ENCODE measurements around the gene KIAA0319L. TPM values are rescaled to one million over a fixed set of nuclear protein-coding genes. Genes with fewer than 3 reads are reported as not detected.
A peak's percentile ranks its signal among the peaks of the same experiment; 100 is the strongest.

The KIAA0319L gene
- total RNA-seq, 1 donor from 2014 or later: 76.1 TPM

DNA sequence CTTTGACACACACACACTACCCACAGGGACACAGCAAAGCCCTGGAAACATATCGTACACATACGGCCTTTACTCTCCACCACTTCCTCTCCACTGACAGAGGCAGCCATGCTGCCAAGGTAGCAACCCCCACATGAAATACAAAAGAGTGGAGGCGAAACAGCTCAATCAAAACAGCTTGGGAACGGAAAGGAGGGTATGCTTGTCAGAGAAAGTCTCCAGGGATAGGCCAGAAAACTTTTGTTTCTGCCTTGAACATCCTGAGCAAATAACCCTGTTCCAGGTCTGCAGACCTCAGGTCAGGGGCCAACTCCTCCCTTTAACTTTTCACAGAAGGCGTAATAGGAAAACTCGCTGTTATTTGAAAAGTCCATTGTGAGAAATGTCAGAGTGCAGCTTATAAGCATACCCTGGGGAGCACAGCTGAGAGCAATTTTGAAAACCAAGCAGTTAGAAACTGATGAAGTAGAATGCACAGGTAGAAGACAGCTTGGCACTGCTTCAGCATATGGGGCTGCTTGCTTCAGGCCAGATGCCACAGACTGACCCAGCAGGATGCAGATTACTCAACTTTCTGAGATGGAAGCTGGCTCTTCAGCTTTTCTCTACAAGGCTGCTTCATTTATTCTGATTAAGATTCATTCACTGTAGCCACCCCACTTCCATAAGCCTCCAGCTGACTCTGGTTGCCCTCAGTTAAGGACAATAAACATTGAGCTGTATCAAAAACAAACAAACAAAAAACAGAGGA, 18.0 kb downstream of the KIAA0319L start:
- peak; percentile 23 for DNase-seq (ENCODE audit: low spot score)

GRCh38 chr1:35537806-35538205, 19.4 kb downstream of the KIAA0319L start:
- DNase-seq (ENCODE audit: low spot score): peak; percentile 46

- no peak for DNase-seq (ENCODE audit: low spot score)
These were observed 20.5 kb downstream of the KIAA0319L start for GRCh38 chr1:35536556-35537162.

GRCh38 chr1:35535243-35535642, 22.0 kb downstream of the KIAA0319L start:
- no peak for DNase-seq (ENCODE audit: low spot score)

DNA sequence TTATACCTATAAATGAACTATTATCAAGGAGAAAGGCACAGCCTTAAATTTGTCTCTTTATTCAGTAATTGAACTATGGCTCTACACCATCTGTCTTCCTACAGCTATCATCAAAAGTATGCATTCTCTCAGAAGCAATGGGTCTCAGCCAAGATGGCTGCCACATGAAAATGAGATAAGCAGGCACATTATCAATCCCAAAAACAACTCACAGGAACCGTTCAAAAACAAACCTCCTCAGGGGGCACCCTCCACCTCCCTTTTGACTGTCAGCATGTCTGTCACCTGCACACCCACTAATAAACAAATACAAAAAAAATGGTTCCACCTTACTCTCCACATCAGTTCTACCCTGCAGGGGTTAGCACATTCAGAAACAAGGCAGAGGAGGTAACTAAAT, 23.6 kb downstream of the KIAA0319L start:
- no peak for DNase-seq (ENCODE audit: low spot score)

- no peak for DNase-seq (ENCODE audit: low spot score)
These were observed 24.5 kb downstream of the KIAA0319L start for GRCh38 chr1:35532497-35533223.

GRCh38 chr1:35531368-35531767, 25.8 kb downstream of the KIAA0319L start:
- no peak for DNase-seq (ENCODE audit: low spot score)

DNA sequence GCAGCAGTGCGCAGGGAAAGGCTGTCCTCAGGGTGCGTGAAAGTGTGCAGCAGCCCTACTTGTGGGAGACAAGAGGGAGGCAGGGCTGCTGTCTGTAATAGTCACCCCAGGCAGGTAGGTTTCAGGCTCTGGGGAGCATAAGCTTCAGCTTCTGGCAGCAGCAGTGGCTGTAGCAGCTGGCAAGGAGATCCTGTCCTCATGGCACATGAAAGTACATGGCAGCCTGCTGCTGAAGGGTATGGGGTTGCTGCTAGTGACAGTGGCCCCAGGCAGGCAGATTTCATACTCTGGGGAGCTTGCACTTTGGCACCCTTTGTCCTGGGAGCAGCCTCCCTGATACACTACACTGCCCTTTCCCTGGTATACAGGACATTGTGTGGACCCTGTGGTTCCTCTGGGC, 26.3 kb downstream of the KIAA0319L start:
- no peak for DNase-seq (ENCODE audit: low spot score)

DNA sequence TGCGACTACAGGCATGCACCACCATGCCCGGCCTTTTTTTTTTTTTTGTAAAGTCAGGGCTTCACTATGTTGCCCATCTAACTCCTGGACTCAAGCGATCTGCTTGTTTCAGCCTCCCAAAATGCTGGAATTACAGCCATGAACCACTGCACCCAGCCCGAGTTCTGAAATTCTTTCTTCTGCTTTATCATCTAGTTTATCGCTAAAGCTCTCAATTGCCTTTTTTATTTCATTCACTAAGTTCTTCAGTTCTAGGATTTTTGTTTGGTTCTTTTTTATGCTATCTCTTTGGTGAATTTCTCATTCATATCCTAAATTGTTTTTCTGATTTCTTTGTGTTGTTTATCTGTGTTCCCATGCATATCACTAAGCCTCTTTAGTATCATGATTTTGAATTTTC, 27.0 kb downstream of the KIAA0319L start:
- no peak for DNase-seq (ENCODE audit: low spot score)

GRCh38 chr1:35524106-35524505, 33.1 kb downstream of the KIAA0319L start:
- DNase-seq (ENCODE audit: low spot score): peak; percentile 37

- DNase-seq (ENCODE audit: low spot score): no peak
These were observed 37.8 kb downstream of the KIAA0319L start for GRCh38 chr1:35519432-35519831.

DNA sequence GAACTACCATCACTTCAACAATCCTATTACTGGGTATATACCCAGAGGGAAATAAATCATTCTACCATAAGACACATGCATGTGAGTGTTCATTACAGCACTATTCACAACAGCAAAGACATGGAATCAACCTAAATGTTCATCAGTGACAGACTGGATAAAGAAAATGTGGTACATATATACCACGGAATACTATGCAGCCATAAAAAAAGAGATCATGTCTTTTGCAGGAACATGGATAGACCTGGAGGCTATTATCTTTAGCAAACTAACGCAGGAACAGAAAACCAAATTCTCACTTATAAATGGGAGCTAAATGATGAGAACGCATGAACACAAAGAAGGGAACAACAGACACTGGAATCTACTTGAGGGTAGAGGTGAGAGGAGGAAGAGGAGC, 39.0 kb downstream of the KIAA0319L start:
- no peak for DNase-seq (ENCODE audit: low spot score)

GRCh38 chr1:35511305-35511704, 45.9 kb downstream of the KIAA0319L start:
- DNase-seq (ENCODE audit: low spot score): no peak

DNA sequence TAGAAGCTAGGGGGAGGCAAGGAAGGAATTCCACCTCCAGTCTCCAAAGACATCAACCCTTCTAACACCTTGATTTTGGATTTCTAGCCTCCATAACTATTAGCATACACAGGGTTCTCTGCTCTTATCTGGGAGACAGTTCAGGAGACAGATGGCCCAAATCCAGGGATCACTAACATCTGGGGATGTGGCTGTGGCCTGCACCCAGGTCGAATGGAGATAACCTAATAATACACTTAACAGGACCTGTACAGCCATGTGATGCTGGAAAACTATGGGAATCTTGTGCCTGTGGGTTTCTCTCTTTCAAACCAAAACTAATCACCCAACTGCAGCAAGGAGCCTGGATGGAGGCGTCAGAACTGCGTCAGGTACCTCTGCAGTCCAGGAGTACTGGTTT, 47.6 kb downstream of the KIAA0319L start:
- DNase-seq (ENCODE audit: low spot score): no peak

- DNase-seq (ENCODE audit: low spot score): no peak
These were observed 49.3 kb downstream of the KIAA0319L start for GRCh38 chr1:35507947-35508346.

GRCh38 chr1:35506960-35507912, 50.0 kb downstream of the KIAA0319L start:
- DNase-seq (ENCODE audit: low spot score): no peak

DNA sequence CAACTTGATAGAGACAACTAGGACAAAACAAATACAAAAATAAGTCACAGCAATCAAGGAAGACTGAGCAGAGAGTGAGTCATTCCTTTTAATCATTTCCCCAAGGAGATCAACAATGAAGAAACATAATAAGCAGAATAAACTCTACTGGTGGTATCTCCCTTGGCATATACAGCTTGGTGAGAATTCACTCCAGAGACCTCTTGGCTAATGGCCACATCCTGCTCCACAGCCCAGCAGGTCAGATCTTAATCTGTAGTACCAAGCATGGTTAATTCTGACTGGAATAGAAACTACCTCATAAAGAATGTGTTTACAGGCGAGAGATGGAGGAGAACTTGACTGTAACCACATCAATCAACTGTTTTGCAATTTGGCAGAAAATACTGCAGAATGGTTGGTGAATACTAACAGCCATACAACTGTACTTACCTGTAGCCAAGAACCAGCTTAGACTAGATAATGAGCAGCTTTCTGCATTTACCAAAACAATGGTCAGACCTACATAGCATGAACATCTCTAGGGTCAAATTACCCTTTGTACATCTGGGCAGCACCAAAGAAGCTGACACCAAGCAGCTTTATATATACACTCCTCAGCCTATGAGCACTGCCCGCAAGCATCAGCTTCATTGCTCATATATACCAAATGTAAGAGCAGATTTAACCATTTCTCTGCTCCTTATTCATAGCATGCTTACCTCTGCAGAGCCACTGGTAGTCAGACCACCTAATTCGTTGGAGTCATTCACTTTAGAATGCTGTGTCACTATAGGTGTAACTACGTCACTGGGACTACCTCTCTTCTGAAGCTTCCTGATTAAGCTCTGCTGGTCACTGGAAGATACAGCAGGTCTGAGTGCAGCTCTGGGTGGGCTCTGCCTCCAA, 51.0 kb downstream of the KIAA0319L start:
- DNase-seq (ENCODE audit: low spot score): no peak

- no peak for DNase-seq (ENCODE audit: low spot score)
These were observed 55.0 kb downstream of the KIAA0319L start for GRCh38 chr1:35502242-35502641.

DNA sequence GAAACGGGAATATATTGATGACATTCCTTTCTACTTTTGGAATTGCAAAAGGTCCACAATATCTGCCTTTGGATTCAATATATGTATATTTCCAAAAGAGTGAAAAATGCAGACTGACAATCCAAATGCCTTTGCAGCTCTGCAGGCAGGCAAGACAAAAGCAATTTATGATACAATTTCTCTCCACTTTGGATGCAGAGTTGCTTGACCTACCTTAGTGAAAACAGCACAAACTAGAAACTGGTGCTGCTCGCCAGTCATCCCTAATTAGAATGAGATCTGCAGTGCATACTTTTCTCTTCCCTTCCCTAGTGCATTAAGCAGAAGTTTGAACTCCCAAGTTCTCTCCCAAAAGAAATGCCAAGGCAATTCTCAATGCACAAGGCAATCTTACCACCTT, 56.8 kb downstream of the KIAA0319L start:
- no peak for DNase-seq (ENCODE audit: low spot score)

- peak; percentile 58 for DNase-seq (ENCODE audit: low spot score)
These were observed 57.5 kb downstream of the KIAA0319L start for GRCh38 chr1:35499652-35500176.

Data from umbilical cord (tissue), 2 donors.